NCI-H146 treated with DMSO at 0.1 percent for 48 hours (cell line): ENCODE data around the gene KRTAP10-10.
"Not testable (repeated sequence)": the region's sequence is repeated elsewhere in the genome, so short reads cannot be mapped to it uniquely, and the experiment has no call there.

Experiments used
- DNase-seq: peaks from one replicate; lab custom pipeline; 2025; ENCODE audit not compliant: unreplicated experiment; lab: John Stamatoyannopoulos, UW

The KRTAP10-10 gene

DNA sequence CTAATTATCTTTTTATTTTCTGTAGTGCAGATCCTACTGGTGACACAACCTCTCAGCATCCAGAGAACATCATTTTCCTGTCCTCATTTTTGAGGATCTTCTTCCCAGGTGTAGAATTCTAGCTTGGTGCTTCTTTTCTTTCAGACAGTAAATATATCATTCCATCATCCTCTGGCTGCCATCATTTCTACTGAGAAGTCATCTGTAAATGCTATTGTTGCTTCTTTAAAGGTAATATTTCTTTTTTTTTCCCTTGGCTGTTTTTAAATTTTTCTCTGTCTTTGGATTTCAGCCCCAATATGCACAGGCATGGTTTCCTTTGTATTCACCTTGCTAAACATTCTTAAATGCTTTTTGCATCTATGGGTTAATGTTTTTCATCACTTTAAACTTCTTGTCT lies 13.6 kb upstream of the KRTAP10-10 start:
- no peak for DNase-seq

DNA sequence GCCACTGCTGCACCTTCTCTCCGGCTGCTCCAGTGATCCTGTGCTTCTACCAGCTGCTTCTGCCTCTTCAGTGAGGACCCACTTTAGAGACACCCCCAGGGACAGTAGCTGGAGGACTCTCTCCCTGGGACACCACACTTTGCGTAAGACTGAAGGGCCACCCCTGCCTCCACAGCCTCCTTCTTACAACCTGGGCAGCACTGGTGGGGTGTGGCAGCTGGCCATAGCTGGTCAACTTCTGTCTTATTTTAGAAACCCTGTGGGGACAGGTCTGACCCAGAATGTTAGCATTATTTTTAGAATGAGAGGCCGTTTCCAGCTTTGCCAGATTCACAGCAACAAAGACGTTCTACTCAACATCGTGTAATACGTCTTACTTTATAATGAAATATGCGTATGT lies 11.4 kb upstream of the KRTAP10-10 start:
- DNase-seq: no peak

DNA sequence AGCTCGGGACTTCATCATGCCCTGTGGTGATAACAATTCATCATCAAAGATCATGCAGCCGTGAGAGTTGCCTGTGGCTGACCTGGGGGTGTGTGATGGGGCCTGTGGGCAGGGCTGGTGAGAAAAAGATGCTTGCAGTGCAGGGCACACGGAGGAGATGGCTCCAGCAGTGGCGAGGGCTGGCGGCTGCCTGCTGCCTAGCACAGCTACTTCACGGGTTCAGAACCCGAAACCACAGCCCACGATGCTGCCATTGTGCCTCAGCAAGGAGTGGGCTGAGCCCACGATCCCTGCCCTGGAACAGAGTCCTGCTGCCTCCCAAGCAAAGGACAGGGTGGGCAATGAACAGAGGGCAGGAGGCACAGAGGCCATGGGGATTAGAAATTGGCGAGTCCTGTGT lies 10.9 kb upstream of the KRTAP10-10 start:
- DNase-seq: no peak

DNA sequence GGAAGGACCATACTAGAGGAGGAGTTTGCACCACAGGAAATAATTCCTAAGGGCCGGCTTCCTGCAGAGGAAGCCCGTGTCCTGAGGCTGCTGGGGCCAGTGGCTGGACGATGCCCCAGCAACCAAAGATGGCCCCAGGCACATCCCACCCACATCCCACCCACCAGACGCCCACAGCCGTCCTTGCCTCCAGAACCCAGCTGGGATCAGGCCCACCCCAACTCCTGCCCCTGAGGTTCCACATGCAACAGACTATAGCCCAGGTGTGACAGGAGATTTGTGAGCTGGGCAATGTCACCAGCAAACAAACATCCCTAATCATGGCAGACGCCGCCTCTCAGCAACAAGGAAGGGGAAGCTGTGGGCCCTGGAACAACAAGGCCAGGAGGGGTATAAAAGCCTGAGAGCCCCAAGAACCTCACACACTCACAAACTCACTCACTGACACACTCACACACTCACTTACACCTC lies 10.4 kb upstream of the KRTAP10-10 start, which contains the start of gene KRTAP10-9:
Gene KRTAP10-9 (plus strand): TSS at position 421 of the 471 bp plus-strand sequence. CDS start 79 bp downstream, outside the sequence.
- DNase-seq: peak; percentile 54

DNA sequence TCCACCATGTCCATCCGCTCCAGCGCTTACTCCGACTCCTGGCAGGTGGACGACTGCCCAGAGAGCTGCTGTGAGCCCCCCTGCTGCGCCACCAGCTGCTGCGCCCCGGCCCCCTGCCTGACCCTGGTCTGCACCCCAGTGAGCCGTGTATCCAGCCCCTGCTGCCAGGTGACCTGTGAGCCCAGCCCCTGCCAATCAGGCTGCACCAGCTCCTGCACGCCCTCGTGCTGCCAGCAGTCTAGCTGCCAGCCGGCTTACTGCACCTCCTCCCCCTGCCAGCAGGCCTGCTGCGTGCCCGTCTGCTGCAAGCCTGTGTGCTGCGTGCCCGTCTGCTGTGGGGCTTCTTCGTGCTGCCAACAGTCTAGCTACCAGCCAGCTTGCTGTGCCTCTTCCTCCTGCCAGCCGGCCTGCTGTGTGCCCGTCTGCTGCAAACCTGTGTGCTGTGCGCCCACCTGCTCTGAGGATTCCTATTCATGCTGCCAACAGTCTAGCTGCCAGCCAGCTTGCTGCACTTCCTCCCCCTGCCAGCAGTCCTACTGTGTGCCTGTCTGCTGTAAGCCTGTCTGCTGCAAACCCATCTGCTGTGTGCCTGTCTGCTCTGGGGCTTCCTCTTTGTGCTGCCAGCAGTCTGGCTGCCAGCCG lies 9.9 kb upstream of the KRTAP10-10 start:
- DNase-seq: peak; percentile 54

DNA sequence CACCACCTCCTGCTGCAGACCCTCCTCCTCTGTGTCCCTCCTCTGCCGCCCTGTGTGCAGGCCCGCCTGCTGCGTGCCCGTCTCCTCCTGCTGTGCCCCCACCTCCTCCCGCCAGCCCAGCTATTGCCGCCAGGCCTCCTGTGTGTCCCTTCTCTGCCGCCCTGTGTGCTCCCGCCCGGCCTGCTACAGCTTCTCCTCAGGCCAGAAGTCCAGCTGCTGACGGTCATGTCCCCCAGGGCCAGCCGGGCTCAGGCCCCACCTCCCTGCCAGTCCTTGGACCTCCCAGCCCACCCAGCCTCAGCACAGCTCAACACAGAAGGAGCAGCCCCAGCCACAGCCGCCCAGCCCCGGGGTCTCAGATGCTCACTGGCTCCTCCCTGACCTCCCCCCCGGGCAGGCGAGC lies 9.3 kb upstream of the KRTAP10-10 start:
- not testable (repeated sequence) for DNase-seq

DNA sequence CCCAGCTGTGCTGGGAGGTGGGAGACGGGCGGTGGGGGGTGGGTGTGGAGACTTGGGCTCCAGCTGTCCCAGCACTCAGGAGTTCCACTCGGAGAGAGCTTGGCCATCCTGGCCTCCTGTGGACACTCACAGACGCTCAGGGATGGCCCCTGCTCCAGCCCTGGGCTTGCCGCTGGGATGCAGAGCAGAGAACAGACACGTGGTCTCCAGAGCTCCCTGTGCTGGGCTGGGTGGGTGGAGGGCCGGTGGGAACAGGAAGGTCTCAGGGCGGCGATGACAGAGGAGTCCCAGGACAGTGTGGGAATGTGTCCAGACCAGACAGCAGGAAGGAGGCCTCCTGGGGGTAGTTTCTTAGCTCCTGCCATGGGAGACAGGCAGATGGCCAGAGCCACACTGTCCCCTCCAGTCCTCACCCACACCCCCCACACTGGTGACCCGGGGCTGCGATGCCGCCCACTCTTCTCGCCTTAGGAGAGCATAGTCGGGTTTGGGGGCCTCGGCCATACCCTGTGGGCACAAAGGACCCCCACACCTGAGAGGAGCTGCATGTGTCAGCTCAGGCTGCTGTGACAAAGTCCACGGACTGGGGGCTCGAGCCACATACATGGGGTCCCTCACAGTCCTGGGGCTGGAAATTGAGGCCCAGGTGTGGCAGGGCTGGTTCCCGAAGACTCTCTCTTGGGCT lies 8.3 kb upstream of the KRTAP10-10 start:
- no peak for DNase-seq

DNA sequence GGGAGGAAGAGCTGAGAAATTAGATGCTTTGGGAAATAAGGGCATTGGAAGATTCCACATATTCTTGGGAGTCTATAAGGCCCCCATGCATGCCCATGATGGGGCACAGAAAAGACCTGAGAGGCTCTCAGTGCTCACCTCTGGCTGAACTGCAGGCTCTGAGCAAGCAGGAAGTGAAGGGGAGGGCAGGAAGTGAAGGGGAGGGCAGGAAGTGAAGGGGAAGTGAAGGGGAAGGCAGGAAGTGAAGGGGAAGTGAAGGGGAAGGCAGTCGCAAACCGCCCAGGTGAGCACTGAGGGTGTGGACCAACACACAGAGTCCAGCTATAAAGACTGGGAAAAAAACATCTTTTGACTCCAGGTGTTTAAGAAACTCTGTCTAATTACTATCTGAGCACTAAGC lies 6.7 kb upstream of the KRTAP10-10 start:
- DNase-seq: no peak

DNA sequence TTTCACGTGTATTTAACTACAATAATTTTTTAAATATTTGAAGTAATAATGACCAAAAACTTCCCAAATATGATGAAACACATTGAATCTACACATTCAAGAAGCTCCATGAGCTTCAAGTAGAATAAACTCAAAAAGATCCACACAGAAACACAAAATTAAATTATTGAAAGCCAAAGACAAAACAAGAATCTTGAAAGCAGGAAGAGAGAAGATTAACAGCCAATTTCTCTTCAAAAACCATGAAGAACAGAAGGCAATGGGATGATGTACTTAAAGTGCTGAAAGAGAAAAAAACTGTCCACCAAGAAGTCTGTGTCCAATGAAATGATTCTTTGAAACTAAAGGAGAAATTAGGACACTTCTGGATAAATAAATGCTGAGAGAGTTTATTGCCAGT lies 5.1 kb upstream of the KRTAP10-10 start:
- DNase-seq: no peak

DNA sequence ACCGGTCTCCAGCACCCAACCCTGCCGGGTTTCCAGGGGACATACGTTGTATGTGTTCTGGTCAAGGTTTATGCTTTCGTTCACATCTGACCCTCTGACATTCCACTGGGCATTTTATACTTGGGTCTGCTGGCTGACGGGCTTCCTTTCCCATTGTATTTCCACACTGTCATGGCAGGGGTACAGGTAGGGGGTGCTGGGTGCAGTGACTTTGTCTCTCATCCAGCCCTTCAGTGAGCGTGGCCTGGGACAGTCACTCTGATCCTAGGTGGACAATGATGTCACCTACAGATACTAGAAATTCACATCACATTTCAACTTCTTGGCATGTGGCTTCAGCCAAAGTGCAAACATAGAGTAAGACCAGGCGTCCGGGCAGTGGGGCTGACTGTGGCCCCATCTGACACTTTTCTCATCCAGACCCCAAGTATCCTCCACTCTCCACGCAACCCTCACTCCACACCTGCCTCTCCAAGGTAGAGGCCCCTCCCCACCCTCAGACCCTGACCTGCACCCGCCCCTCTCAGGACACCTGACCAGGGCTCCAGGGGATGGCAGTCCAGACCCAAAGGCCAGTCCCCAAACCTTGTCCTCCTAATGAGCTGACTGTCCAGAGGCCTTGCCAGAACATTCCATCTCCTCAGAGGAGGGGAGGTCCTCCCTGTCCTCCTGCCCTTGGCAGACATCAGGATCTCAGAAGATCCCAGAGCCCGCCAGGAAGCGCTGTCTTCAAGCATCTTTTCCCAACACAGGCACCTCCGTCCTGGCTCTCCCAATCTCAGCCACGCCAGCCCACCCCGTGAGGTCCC lies 743 bp upstream of the KRTAP10-10 start:
- DNase-seq: no peak

DNA sequence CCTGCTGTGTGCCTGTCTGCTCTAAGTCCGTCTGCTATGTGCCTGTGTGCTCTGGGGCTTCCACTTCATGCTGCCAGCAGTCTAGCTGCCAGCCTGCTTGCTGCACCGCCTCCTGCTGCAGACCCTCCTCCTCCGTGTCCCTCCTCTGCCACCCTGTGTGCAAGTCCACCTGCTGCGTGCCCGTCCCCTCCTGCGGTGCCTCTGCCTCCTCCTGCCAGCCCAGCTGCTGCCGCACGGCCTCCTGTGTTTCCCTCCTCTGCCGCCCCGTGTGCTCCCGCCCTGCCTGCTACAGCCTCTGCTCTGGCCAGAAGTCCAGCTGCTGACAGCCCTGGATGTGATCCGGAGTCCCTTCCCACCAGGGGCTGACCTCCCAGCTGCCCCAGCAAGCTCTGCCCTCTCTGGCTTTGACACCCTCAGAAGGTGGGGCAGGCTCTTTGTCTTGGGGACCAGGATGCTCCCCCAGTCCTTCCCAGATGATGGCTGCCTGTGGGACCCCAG lies 744 bp downstream of the KRTAP10-10 start:
- not testable (repeated sequence) for DNase-seq

DNA sequence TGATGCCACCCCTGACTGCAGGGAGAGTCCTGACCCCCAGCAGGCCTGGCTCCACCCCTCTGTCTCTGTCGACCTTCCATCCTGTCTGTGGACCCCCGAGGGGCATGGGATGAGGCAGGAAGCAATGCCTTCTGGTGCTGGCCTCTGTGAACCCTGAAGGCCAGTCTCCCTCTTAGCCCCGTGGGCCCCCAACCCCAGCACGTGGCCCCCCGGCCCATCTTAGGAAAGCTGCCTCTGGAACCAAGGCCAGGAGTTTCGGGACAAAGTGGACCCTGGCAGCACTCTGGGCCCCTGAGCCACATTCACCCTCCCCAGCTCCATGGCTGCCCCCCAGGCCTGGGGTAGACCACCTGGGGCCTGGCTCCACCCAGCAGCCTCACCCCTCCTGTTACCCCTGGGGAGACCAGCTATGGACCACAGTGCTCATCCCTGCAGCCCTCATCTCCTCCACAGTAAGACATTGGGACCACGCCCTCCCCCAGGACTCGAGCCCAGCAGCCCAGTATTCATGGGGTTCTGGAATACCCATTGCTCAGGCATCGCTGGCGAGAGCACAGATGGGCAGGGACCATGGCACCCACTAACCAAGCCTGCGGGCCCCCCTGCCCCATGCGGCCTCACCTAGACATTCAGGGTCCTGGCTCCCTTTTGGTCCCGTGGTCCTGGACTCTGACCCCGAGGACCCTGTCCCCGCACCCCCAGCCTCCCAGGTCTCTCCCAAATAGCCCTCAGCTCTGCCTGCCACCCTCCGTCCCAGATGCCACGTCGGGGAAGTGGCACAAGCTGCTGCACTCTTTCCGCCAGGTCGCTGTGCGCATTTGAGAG lies 1.6 kb downstream of the KRTAP10-10 start:
- DNase-seq: not testable (repeated sequence)

DNA sequence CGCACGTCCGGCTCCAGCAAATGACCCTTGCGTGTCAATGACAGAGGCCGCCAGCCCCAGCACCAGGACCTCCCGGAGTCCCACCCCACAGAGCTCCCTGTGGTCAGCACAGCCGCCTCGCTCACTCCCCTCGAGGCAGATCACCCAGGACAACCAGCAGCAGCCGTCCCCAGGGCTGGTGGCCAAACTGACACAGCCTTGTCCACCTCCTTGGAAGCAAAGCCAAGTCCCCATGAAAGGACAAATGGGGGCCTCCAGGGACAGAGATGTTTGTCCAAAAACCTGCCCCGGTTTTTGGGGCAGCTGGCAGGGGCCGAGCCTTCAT lies 2.1 kb downstream of the KRTAP10-10 start:
- DNase-seq: no peak

DNA sequence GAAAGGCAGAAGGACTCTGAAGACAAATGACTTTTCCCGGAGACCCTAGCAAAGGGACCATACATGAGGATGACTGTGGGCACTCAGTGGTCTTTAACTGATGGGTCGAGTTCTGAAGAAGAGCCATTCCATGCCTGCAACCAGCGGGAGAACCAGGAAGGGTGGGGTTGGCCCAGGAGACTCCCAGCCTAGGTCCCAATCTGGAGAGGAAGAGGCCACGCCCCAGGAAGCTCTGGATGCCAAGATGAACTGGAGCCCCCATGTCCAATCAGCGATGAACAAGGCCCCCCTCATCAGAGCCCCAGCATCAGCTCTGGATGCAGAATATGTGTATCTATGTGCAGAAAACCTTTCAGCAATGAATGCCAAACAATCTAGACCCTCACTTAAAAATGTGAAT lies 3.6 kb downstream of the KRTAP10-10 start:
- no peak for DNase-seq

DNA sequence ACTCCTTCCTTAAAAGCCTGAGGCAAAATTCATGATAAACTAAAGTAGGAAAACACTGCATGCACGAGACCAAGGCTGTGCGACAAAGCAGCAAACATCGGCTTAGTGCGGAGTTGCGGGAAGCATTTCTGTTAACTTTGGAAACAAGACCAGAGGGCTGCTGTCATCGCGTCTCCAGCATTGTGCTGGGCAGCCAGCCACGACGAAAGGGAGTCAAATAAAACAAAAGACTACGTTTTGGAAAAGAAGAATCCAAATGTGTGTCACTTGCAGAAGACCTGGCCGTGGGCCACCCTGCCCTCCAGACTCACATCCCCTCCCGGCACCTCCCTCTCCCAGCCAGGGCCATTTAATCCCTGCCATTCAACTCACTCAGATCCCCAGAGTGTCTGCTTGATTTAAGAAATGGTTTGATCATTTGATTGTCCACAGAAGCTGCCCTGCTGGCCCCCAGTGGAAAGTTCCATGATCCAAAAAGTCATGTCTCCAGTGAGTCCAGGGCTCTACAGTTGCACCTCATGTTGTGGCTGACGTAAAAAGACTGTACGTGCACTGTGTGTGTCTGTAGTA lies 6.7 kb downstream of the KRTAP10-10 start:
- DNase-seq: no peak

DNA sequence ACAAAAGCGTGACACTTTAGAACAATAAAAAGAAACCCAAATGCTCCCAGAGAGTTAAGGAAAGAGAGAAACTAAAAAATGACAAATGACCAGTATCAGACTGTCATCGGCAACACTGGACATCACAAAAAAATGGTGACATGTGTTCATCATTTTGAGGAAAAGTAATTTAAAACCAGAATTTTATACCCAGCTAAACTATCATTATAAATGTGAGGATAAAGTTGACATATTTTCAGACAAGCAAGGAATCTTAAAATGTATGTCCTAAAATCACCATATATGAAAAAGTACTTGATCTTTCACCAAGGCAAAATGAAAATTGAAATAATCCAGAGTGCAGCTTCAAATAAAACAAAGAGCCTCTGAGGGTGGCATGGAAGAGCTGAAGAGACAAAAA lies 7.7 kb downstream of the KRTAP10-10 start:
- DNase-seq: no peak

DNA sequence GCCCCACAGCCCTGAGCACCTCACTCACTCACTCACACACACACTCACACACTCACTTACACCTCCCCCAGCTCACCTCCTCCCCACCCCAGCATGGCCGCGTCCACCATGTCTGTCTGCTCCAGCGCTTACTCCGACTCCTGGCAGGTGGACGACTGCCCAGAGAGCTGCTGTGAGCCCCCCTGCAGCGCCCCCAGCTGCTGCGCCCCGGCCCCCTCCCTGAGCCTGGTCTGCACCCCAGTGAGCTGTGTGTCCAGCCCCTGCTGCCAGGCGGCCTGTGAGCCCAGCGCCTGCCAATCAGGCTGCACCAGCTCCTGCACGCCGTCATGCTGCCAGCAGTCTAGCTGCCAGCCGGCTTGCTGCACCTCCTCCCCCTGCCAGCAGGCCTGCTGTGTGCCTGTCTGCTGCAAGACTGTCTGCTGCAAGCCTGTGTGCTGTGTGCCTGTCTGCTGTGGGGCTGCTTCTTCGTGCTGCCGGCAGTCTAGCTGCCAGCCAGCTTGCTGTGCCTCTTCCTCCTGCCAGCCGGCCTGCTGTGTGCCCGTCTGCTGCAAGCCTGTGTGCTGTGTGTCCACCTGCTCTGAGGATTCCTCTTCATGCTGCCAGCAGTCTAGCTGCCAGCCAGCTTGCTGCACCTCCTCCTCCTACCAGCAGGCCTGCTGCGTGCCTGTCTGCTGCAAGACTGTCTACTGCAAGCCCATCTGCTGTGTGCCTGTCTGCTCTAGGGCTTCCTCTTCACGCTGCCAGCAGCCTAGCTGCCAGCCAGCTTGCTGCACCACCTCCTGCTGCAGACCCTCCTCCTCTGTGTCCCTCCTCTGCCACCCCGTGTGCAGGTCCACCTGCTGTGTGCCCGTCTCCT lies 9.4 kb downstream of the KRTAP10-10 start, which contains the start of gene KRTAP10-11:
Gene KRTAP10-11 (plus strand): TSS at position 49 of the 856 bp plus-strand sequence. CDS start 45 bp downstream, at position 94.
- peak; percentile 41 for DNase-seq

DNA sequence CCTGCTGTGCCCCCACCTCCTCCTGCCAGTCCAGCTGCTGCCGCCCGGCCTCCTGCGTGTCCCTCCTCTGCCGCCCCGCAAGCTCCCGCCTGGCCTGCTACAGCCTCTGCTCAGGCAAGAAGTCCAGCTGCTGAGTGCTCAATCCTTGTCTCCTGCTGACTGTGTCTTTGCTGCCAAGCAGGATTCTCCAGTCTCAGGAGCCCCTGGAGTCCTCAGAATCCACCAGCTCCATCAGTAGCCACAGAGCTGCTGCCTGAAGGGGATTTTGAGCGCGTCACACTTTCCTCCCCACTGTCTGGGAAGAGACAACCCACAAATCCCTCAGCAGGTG lies 10.0 kb downstream of the KRTAP10-10 start:
- DNase-seq: no peak

DNA sequence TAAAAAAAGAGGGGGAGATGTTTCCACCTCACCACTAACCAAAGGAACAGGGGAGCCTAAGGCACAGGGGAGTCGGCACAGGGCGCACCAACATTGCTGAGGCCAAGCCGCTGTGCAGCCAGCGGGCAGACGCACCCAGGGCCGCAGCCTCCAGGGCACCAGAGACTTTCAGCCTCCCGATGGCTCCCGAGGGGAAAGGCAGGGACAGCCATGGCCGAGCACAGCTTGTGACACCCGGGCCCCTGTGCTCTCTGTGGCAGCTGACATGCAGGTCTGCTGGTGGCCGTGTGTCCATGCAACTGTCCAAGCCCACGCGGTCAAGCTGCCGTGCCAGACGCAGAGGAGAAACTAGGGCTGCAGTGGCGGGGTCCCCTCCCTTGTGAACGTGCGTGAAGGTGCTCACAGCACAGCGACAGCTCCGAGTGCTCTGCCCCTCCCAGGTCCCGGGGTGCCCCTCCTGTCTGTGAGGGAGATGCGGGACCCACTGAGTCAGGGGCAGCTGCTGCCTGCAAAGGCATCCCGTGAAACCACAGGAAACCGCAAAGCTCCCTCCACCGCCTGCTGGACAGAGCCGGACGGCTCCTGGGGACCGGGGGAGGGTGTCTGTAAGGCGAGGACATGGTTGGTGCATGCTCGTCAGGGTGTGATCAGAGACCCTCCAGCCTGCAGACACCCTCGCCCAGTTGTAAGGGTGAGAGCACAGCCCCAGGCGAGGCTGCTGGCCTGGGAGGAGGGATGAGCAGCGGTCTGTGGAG lies 11.6 kb downstream of the KRTAP10-10 start:
- no peak for DNase-seq
